ENCODE results near the gene CHTOP. TPM values are rescaled to one million over a fixed set of nuclear protein-coding genes. Genes with fewer than 3 reads are reported as not detected.

The CHTOP gene
- total and polyA plus RNA-seq, 2 of the 8 experiments (the other 6 are each of a cell fraction or from before 2014, with no cell fraction given) = 84.6 to 104 TPM

GRCh38 chr1:153619171-153619570 lies 14.7 kb upstream of the CHTOP start:
- H3K9ac ChIP-seq (replicated peaks in 1 of 4; ENCODE audit: extremely low read depth in 1 of 4, low read depth in 3 of 4, low read length in 3 of 4) = no peak overlapping the region
- WGBS, 2 experiments (ENCODE audit: extremely low coverage in 1 of 2, insufficient coverage in 1 of 2, insufficient read length in 1 of 2, insufficient replicate concordance in 2 of 2, low coverage in 1 of 2, low lambda C conversion rate in 2 of 2, missing lambda C conversion rate in 1 of 2) = 94% methylated on average over 6 of the region's 6 CpGs; no CpG with 5 or more reads in 1 of the 2 experiments
- no peak for FAIRE-seq
- TF ChIP-seq EZH2 (IDR thresholded peaks at IDR 0.05; ENCODE audit: low read depth, low read length, severe bottlenecking) (no peak), RAD21 (IDR thresholded peaks at IDR 0.05 in 1 of 2, conservative IDR thresholded peaks at IDR 0.05 in 1 of 2; ENCODE audit: low read depth in 2 of 2, low read length in 2 of 2) (no peak), JUND (IDR thresholded peaks at IDR 0.05; ENCODE audit: low read length) (no peak), POU5F1 (IDR thresholded peaks at IDR 0.05; ENCODE audit: low read depth, low read length) (no peak), CBX8 (IDR thresholded peaks at IDR 0.05; ENCODE audit: borderline replicate concordance, low read depth, low read length) (no peak), BACH1 (IDR thresholded peaks at IDR 0.05; ENCODE audit: low read length) (no peak)

More at GRCh38 chr1:153619171-153619570, 14.7 kb upstream of the CHTOP start:
- no peak overlapping the region for H3K18ac ChIP-seq (ENCODE audit: extremely low read depth, low read length)
- peaks cover 0 to 9% (median 0%) of the 10 kb centered on the region in 4 experiments; a peak in 3 of 7 replicates for H3K4me1 ChIP-seq (replicated peaks in 1 of 4; ENCODE audit: control insufficient read depth in 3 of 4, insufficient read depth in 4 of 4, low read length in 3 of 4)
- H3K23me2 ChIP-seq (ENCODE audit: low read depth, low read length) = no peaks in the 10 kb centered on the region; the same call in 1 of the 2 replicates
- no peak overlapping the region for H2BK5ac ChIP-seq (ENCODE audit: low read depth, low read length)
- H4K20me1 ChIP-seq (replicated peaks in 1 of 2; ENCODE audit: control insufficient read depth in 1 of 2, insufficient read depth in 2 of 2, low read length in 2 of 2) = no peaks in the 10 kb centered on the region
- DNase-seq (ENCODE audit: low read depth in 1 of 2, low spot score in 2 of 2) = no peak
- H3K4ac ChIP-seq (replicated peaks; ENCODE audit: insufficient read length, low read depth, low read length) = no peak overlapping the region
- ChIA-PET CTCF (ENCODE audit: partially characterized antibody) (interaction anchor here (1.1 to 15.9 kb wide), 15 partner anchors 9 to 264 kb away, joined by 3 to 224 read pairs (median 7); partner anchors contain the start of genes CHTOP, S100A1, S100A13 and S100A6), POLR2A (ENCODE audit: partially characterized antibody) (interaction anchor here (1.0 to 15.3 kb wide), 8 partner anchors 9 to 99 kb away, joined by 3 to 261 read pairs (median 4); partner anchors contain the start of genes CHTOP, S100A1 and S100A13)
- no peaks in the 10 kb centered on the region for H3K27me3 ChIP-seq (replicated peaks in 1 of 4; ENCODE audit: control insufficient read depth in 3 of 4, extremely low read depth in 1 of 4, insufficient read depth in 3 of 4, low read length in 3 of 4)
- H3K56ac ChIP-seq (replicated peaks; ENCODE audit: insufficient read length, low read depth, low read length) = no peak overlapping the region
- H3K4me2 ChIP-seq (ENCODE audit: insufficient read depth in 1 of 2, low read depth in 2 of 2, low read length in 2 of 2) = no peak overlapping the region
- H3K36me3 ChIP-seq (ENCODE audit: control insufficient read depth in 2 of 4, insufficient read depth in 4 of 4, low read length in 3 of 4) = peaks cover 0 to 6% (median 0%) of the 10 kb centered on the region in 4 experiments; a peak in 4 of 8 replicates
- H2AFZ ChIP-seq (ENCODE audit: low read length) = no peak overlapping the region
- no peak overlapping the region for H2AK5ac ChIP-seq (ENCODE audit: low read depth, low read length)
- H3K27ac ChIP-seq (ENCODE audit: low read depth, low read length) = no peak overlapping the region
- H4K91ac ChIP-seq (replicated peaks; ENCODE audit: insufficient read length, low read length) = no peak overlapping the region
- no peaks in the 10 kb centered on the region for H3K9me3 ChIP-seq (ENCODE audit: insufficient read depth in 2 of 2, low read depth in 1 of 2, low read length in 1 of 2)
- no peak overlapping the region for H2BK20ac ChIP-seq (ENCODE audit: low read length)
- no peak overlapping the region for H2BK15ac ChIP-seq (ENCODE audit: low read length)
- no peak overlapping the region for H3K4me3 ChIP-seq (ENCODE audit: extremely low read depth in 1 of 4, insufficient read depth in 2 of 4, low read depth in 3 of 4, low read length in 4 of 4)
- no peak overlapping the region for H3K23ac ChIP-seq (ENCODE audit: insufficient read length)
- no peaks in the 10 kb centered on the region for H3K79me2 ChIP-seq (ENCODE audit: control insufficient read depth in 1 of 2, insufficient read depth in 2 of 2, low read length in 2 of 2)
- no peak overlapping the region for H3K14ac ChIP-seq (ENCODE audit: insufficient read length)
- no peak overlapping the region for H2BK120ac ChIP-seq (replicated peaks; ENCODE audit: low read depth, low read length)
- no peak overlapping the region for H4K5ac ChIP-seq (ENCODE audit: insufficient read length, low read depth, low read length)
- no peaks in the 10 kb centered on the region for H3K79me1 ChIP-seq (ENCODE audit: low read depth, low read length)
- H2BK12ac ChIP-seq (ENCODE audit: low read depth, low read length) = no peak overlapping the region
- H4K8ac ChIP-seq (ENCODE audit: extremely low read depth, insufficient read depth, low read length) = no peak overlapping the region
